Measurements from ENCODE around the gene NR3C1.

DNA sequence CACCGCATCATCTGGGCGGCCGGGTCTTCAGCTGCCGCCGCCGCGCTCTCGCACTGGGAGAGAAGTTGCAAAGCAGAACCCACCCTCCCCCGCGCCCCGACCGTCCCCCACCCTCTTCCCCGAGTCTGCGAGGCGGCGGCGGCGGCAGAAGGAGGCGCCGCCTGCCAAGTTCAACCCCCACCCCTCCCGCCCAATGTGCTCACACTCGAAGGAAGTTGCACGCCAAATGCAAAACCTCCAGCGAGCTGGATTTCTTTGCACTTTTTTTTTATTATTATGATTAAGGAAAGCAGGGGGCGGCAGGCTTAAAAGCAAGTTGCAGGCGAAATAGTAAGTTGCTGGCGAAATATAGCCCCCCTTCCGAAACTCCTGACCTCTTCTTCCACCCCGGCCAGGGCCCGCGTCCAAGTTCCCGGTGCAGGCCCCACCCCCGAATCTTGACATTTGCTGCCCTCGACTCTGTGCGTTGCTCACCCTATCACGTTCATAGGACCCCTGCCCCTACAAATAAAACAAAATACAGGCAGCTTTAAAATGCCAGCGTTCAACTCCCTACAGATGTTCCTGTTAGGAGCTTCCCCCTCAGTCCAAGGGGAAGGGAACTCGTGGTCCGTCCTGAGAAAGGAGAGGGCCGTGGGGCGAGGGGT, 1.1 kb upstream of the NR3C1 start:
- TF ChIP-seq, protein P1, sequence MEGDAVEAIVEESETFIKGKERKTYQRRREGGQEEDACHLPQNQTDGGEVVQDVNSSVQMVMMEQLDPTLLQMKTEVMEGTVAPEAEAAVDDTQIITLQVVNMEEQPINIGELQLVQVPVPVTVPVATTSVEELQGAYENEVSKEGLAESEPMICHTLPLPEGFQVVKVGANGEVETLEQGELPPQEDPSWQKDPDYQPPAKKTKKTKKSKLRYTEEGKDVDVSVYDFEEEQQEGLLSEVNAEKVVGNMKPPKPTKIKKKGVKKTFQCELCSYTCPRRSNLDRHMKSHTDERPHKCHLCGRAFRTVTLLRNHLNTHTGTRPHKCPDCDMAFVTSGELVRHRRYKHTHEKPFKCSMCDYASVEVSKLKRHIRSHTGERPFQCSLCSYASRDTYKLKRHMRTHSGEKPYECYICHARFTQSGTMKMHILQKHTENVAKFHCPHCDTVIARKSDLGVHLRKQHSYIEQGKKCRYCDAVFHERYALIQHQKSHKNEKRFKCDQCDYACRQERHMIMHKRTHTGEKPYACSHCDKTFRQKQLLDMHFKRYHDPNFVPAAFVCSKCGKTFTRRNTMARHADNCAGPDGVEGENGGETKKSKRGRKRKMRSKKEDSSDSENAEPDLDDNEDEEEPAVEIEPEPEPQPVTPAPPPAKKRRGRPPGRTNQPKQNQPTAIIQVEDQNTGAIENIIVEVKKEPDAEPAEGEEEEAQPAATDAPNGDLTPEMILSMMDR (optimal IDR thresholded peaks at IDR 0.05 in 1 of 3, IDR thresholded peaks at IDR 0.05 in 1 of 3, conservative IDR thresholded peaks at IDR 0.05 in 1 of 3; ENCODE audit: extremely low read depth in 1 of 3, insufficient read depth in 2 of 3, low read length in 3 of 3), result no peak
- TF ChIP-seq EZH2 (IDR thresholded peaks at IDR 0.05; ENCODE audit: low read length), result no peak

Measured in keratinocyte (primary cell).